Panc1 (cell line): ENCODE results near the gene STAC. TPM values are rescaled to one million over a fixed set of nuclear protein-coding genes. Genes with fewer than 3 reads are reported as not detected.

Experiments
- ATAC-seq: fragments of 200-7000 bp; cut with Tn5 transposase; 2 replicates; pipeline ENCODE4 v1.9.1; 2020; ENCODE audit warnings: mild to moderate bottlenecking, moderate library complexity
- BruUV-seq: library from RNA; stranded (reverse); fragments of 400-500 nt; replicated peaks from 2 replicates; lab custom pipeline; 2021; lab: Mats Ljungman, UMichigan
- CTCF ChIA-PET: fragments of 300-600 bp; sonication (Branson Sonifier 250); formaldehyde crosslinking; loops from one replicate; lab custom pipeline; 2022; ENCODE audit warnings: antibody characterized with exemption; lab: Charles Lee
- POLR2A ChIA-PET: fragments of 300-600 bp; sonication (Branson Sonifier 250); formaldehyde crosslinking; loops from one replicate; lab custom pipeline; 2022; ENCODE audit warnings: antibody characterized with exemption; lab: Charles Lee
- DNase-seq: peaks from one replicate; pipeline ENCODE4 v3.0.0-alpha.2; 2010; ENCODE audit warnings: low read depth, low spot score
- H3K27ac ChIP-seq: 2 replicates; pipeline ENCODE4 v1.5.1; 2011; ENCODE audit warnings: mild to moderate bottlenecking, low read length, inconsistent platforms
- H3K27me3 ChIP-seq: fragments of 200-500 bp; sonication (Bioruptor generic); 2 replicates; pipeline ENCODE4 v1.6.0; 2014; ENCODE audit warnings: low read length, inconsistent platforms; ENCODE audit not compliant: control insufficient read depth, insufficient read depth
- H3K36me3 ChIP-seq: fragments of 200-500 bp; sonication (Bioruptor generic); 2 replicates; pipeline ENCODE4 v1.5.1; 2014; ENCODE audit warnings: inconsistent platforms, mild to moderate bottlenecking, low read length, moderate library complexity; ENCODE audit not compliant: control insufficient read depth, insufficient read depth
- H3K4me1 ChIP-seq: 2 replicates; pipeline ENCODE4 v1.5.1; 2011; ENCODE audit warnings: inconsistent platforms, mild to moderate bottlenecking, low read length, moderate library complexity; ENCODE audit not compliant: control insufficient read depth, insufficient read depth
- H3K4me3 ChIP-seq, 2 experiments: 2 replicates each; pipeline ENCODE4 v1.5.1; 2011 to 2012; ENCODE audit warnings: low read depth in 2 of 2, low read length in 2 of 2, mild to moderate bottlenecking in 2 of 2, inconsistent platforms in 1 of 2, moderate library complexity in 1 of 2
- H3K9me3 ChIP-seq: fragments of 200-500 bp; sonication (Bioruptor generic); 2 replicates; pipeline ENCODE4 v1.5.1; 2014; ENCODE audit warnings: low read depth, mild to moderate bottlenecking, inconsistent platforms, low read length, moderate library complexity; ENCODE audit not compliant: control insufficient read depth, insufficient read depth
- POLR2AphosphoS5 ChIP-seq: IDR thresholded peaks from 2 replicates; pipeline ENCODE4 v1.6.1; 2012; ENCODE audit warnings: mild to moderate bottlenecking, low read depth, low read length, moderate library complexity
- SIN3A ChIP-seq: IDR thresholded peaks from 2 replicates; pipeline ENCODE4 v1.6.1; 2012; ENCODE audit warnings: low read depth, mild to moderate bottlenecking, low read length, moderate library complexity, borderline replicate concordance; ENCODE audit not compliant: insufficient read depth
- TCF7L2 ChIP-seq: IDR thresholded peaks from 2 replicates; pipeline ENCODE4 v1.6.1; 2011; ENCODE audit warnings: mild to moderate bottlenecking, low read depth, low read length, inconsistent platforms
- in situ Hi-C: cut with HindIII; loops from 2 replicates; pipeline ENCODE4 v1.10.0; 2016; ENCODE audit warnings: low sequenced_read_pairs, low pct_unique_long_range_greater_than_20kb
- intact Hi-C: fragments of 100-400 bp; cut with micrococcal nuclease; formaldehyde crosslinking; loops from one replicate; pipeline ENCODE4 v1.10.0; 2022; ENCODE audit not compliant: unreplicated experiment
- total RNA-seq: library from RNA; stranded (reverse); gene quantifications from one replicate; pipeline ENCODE4 v1.2.1, GENCODE V29; 2021; ENCODE audit not compliant: unreplicated experiment
- TF ChIP-seq, protein P1 (sequence below), 2 experiments: IDR thresholded peaks; 2 replicates each; pipeline ENCODE4 v1.6.1; 2011 to 2012; ENCODE audit warnings: low read depth in 2 of 2, control low read depth in 1 of 2, low read length in 1 of 2, mild to moderate bottlenecking in 1 of 2, moderate library complexity in 1 of 2; ENCODE audit not compliant: insufficient read depth in 1 of 2
- TF ChIP-seq, protein P2 (sequence below): fragments of 450-650 bp; IDR thresholded peaks from 2 replicates; pipeline ENCODE4 v1.5.1; 2017; ENCODE audit warnings: mild to moderate bottlenecking

Gene STAC
- total RNA-seq, 1 experiment from 2014 or later = 18.8 TPM

DNA sequence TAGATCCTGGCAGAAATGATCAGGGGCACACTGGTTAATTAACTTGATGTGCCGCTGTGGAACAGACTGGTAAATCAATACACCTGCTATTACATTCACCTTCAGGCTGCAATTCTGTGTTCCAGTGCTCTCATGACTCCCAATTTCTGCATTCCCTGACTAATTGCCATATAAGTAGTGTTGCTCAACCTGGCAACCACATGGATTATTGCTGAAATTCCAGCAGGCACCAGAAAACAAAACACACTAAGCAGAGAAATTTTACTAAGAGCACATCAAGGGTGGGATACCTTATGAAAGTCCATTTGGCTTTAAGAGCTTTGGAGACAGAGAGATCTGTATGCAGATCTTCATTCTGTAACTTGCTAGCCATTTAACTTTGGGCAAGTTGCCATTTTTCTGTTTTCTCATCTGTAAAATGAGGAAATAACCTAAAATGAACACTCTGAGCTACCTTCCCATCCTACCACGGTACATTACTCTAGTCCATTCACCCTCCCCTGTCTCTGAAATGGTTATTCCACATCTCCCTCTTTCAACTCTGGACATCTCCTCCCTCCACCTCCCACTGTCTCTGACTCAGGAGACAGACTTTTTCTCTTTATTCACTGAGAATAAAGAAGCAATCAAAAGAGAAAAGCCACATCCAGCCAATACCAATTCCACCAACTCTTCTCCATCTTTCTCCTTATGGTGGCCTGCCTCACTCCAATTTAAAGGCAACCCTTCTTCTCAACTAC lies 54.6 kb downstream of the STAC start:
- CTCF ChIA-PET = no interaction called here
- POLR2A ChIA-PET = no interaction called here
- Histone ChIP-seq H3K9me3 (no peaks in the 10 kb centered on the region), H3K36me3 (no peaks in the 10 kb centered on the region), H3K27ac (no peak overlapping the region), H3K4me1 (no peaks in the 10 kb centered on the region), H3K27me3 (no peaks in the 10 kb centered on the region), H3K4me3 (no peak overlapping the region)
- DNase-seq (no peak), ATAC-seq (no peak)
- intact Hi-C loops (no loop called here), in situ Hi-C loops (no loop called here)
- BruUV-seq = no TSS peak
- TF ChIP-seq, protein P1, sequence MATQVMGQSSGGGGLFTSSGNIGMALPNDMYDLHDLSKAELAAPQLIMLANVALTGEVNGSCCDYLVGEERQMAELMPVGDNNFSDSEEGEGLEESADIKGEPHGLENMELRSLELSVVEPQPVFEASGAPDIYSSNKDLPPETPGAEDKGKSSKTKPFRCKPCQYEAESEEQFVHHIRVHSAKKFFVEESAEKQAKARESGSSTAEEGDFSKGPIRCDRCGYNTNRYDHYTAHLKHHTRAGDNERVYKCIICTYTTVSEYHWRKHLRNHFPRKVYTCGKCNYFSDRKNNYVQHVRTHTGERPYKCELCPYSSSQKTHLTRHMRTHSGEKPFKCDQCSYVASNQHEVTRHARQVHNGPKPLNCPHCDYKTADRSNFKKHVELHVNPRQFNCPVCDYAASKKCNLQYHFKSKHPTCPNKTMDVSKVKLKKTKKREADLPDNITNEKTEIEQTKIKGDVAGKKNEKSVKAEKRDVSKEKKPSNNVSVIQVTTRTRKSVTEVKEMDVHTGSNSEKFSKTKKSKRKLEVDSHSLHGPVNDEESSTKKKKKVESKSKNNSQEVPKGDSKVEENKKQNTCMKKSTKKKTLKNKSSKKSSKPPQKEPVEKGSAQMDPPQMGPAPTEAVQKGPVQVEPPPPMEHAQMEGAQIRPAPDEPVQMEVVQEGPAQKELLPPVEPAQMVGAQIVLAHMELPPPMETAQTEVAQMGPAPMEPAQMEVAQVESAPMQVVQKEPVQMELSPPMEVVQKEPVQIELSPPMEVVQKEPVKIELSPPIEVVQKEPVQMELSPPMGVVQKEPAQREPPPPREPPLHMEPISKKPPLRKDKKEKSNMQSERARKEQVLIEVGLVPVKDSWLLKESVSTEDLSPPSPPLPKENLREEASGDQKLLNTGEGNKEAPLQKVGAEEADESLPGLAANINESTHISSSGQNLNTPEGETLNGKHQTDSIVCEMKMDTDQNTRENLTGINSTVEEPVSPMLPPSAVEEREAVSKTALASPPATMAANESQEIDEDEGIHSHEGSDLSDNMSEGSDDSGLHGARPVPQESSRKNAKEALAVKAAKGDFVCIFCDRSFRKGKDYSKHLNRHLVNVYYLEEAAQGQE (IDR thresholded peaks at IDR 0.05; ENCODE audit: insufficient read depth in 1 of 2, low read depth in 2 of 2, low read length in 1 of 2) = no peak
- TF ChIP-seq TCF7L2 (no peak), SIN3A (no peak), POLR2AphosphoS5 (no peak)
- TF ChIP-seq, protein P2, sequence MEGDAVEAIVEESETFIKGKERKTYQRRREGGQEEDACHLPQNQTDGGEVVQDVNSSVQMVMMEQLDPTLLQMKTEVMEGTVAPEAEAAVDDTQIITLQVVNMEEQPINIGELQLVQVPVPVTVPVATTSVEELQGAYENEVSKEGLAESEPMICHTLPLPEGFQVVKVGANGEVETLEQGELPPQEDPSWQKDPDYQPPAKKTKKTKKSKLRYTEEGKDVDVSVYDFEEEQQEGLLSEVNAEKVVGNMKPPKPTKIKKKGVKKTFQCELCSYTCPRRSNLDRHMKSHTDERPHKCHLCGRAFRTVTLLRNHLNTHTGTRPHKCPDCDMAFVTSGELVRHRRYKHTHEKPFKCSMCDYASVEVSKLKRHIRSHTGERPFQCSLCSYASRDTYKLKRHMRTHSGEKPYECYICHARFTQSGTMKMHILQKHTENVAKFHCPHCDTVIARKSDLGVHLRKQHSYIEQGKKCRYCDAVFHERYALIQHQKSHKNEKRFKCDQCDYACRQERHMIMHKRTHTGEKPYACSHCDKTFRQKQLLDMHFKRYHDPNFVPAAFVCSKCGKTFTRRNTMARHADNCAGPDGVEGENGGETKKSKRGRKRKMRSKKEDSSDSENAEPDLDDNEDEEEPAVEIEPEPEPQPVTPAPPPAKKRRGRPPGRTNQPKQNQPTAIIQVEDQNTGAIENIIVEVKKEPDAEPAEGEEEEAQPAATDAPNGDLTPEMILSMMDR = no peak

DNA sequence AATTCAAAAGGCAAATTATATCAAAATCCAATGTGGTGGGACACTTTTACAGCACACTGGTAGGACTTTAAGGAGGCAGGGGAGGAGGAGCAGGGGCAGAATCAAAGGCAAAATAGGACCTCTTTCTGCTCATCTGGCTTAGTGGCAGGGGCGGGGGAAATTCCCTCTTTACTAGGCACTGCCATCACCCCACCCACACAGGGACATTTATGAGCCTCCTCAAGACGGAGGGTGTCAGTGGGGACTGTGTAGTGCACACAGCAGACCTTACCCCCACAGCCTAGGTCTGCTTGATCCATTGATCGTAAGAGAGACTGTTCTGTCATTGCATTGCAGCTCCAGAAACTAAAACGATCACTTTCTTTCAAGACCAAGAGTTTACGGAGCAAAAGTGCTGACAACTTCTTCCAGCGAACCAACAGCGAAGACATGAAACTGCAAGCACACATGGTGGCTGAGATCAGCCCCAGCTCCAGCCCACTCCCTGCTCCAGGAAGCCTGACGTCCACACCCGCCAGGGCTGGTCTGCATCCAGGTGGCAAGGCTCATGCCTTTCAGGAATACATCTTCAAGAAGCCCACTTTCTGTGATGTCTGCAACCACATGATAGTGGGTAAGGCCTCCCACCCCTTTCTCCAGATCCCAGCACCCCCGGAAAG lies 62.9 kb downstream of the STAC start:
- ChIA-PET POLR2A (no interaction called here), CTCF (no interaction called here)
- TF ChIP-seq, protein P1 (IDR thresholded peaks at IDR 0.05; ENCODE audit: insufficient read depth in 1 of 2, low read depth in 2 of 2, low read length in 1 of 2) = no peak
- TF ChIP-seq, protein P2 = no peak
- TF ChIP-seq TCF7L2 (no peak), POLR2AphosphoS5 (no peak), SIN3A (no peak)
- intact Hi-C loops = no loop called here
- H3K9me3 ChIP-seq = no peaks in the 10 kb centered on the region
- no peaks in the 10 kb centered on the region for H3K4me1 ChIP-seq
- no peaks in the 10 kb centered on the region for H3K27me3 ChIP-seq
- in situ Hi-C loops = no loop called here
- no peak overlapping the region for H3K4me3 ChIP-seq
- ATAC-seq = no peak
- no peak overlapping the region for H3K27ac ChIP-seq
- no TSS peak for BruUV-seq
- H3K36me3 ChIP-seq = no peaks in the 10 kb centered on the region
- DNase-seq = no peak
